ENCODE measurements around the gene CMTM8.

CMTM8 gene

DNA sequence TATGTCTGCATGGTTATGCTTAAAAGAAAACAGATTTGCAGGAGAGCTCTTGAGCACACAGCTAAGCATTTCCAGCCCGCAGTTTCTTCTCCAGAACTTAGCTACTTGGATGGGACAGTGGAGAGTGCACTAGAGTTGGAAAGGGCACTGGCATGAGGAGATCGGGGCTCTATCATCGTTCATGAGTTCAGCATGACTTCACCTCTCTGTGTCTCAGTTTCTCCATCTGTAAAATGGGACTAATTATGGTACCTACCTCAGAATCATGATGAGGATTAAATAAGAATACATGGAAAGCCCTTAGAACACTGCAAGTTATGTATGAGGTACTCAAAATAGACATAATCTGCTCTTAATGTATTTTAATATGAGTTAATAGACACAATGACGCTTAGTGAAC, 69.9 kb downstream of the CMTM8 start:
- no peak for DNase-seq (ENCODE audit: low read depth)

DNA sequence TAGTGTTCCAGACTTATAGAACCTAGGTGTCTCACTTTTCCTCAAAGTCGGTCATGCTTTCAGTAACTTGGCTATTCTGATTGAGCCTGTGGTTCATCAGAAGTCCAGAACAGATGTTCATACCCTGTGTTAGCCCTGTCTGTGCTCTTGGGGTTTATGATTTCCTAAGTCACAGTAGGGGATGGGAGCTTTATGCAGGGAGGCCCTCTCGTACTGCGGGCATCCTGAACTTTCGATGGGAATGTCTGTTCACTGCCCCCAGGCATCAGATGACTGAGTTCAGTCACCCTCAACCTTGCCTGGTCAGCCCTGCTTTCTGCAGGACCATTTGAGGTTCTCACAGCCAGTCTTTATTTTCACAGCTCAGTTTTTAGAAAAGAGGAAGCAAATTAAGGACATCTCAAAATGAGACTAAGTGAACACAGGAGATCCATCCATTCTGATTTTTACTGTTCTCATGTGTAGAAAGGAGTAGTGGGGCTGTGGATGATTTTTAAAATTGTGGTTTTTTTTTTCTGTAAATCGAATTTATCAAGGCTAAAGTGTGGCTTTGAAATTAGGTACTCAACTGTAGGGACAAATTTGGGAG, 71.3 kb downstream of the CMTM8 start:
- no peak for DNase-seq (ENCODE audit: low read depth)

GRCh38 chr3:32310336-32310735, 71.9 kb downstream of the CMTM8 start:
- no peak for DNase-seq (ENCODE audit: low read depth)

DNA sequence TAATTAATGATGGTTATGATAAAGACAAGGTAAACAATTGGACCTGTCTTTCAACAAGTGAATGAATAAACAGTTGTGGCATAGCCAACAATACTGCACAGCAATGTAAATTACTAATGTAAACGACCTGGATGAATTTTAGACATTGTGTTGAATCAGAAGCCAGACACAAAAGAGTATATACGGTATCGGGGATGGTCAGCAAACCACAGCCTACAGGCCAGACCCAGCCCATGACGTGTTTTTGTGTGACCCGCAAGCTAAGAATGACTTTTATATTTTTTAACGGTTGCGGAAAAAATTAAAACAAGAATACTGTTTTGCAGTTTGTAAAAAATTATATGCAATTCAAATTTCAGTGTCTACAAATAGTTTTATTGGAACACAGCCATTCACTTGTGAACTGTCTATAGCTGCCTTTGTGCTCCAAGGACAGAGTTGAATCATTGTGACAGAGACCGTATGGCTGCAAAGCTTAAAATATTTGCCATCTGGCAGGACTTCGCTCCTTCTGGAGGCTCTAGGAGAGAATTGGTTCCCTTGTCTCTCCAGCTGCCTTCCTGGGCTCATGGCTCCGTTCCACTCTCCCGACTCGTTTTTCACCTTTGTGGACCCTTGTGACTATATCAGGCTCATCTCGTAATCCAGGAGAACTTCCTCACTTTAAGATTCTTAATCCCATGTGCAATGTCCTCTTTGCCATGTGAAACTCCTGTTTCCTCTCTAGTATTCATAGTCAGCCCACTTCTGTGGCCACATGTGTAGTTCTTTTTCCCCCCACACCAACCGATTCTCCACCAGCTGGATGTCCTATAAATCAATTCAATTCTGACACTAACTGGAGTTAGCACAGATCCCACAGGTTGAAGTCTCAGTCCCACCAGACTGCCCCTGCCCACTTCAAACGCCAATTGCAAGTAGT, 72.7 kb downstream of the CMTM8 start:
- DNase-seq (ENCODE audit: low read depth) = no peak

GRCh38 chr3:32312251-32312650, 73.8 kb downstream of the CMTM8 start:
- DNase-seq (ENCODE audit: low read depth) = no peak

DNA sequence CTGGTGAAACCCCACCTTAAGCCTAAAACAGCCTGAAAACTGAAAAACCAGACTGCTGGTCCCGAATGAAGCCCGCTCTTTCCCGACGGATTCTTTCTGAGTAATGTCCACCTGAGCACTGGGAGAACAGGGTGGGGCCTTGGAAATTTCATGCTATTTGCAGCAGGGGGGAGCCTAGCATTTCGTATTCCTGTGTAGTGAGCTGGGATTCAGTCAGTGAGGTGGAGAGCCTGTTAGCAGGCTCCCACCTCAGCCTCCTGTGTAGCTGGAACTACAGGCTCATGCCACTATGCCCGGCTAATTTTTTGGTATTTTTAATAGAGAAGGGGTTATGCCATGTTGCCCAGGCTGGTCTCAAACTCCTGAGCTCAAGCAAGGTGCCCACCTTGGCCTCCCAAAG, 74.7 kb downstream of the CMTM8 start:
- no peak for DNase-seq (ENCODE audit: low read depth)

DNA sequence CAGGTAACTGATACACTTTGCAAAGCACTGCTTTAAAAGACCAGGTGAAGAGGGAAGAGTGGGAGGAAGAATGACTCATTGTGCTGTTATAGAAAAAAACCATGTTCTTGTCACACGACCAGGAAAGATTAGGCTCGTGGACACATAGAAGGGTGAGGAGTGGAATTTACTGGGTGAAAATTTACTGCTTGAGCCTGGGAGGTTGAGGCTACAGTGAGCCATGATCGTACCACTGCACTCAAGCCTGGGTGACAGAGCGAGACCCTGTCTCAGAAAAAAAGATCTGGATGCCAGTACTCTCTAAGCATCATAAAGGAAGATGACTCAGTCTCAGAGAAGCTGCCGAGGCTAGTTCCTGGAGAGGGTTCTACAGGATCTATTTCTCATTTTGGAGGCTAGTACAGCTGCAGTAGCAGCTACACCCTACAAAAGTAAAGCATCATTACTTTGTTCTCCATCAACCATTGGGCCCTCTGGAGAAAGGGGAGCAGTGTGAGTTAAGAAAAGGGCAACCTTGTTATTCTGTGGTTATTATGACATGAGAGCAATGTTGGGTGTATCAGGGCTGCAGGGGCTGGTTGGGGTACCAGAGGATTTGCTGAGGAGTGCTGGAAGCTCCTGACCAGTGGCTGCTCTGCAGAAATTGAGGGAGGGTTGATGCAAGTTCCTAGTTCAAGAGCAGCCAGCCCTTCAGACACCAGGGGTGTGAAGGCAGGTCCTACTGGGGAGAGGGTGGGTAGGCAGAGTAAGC, 75.4 kb downstream of the CMTM8 start:
- no peak for DNase-seq (ENCODE audit: low read depth)

DNA sequence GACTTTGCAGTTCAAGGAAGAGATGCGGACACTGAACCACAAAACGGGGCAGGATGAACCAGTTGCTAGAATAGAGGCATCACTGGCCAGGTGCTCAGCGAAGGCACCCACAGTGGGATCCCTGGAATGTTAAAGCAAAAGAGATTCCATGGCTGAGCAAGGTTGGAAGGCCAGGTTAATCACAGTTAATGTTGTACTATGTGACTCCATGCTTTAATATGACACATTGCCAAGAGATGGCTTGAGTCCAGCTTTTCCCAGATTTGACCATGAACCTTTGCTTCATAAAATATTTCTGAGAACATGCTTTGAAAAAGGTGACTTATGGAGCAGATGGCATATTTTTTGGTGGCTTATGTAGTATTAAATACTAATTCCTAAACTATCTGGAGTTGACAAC, 77.0 kb downstream of the CMTM8 start:
- DNase-seq (ENCODE audit: low read depth) = no peak

- no peak for DNase-seq (ENCODE audit: low read depth)
Observed at GRCh38 chr3:32316319-32316718, 77.8 kb downstream of the CMTM8 start.

DNA sequence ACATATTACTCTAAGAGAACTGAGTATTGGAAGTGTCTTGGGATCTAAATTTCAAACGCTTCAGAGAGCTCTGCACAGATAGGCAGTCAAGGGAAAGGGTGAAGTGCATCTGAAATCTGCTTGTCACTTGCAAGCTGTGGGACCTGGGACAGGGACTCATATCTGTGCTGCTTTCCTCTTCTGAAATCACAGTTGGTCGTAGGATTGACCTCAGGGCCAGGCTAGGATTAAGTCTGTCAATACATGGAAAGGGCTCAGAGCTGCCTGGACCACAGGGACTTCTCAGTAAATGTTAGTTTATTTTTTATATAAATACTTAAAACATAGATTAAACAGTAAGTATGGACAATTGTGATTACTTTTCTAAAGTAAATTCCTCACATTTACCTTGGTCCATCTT, 78.5 kb downstream of the CMTM8 start:
- no peak for DNase-seq (ENCODE audit: low read depth)

DNA sequence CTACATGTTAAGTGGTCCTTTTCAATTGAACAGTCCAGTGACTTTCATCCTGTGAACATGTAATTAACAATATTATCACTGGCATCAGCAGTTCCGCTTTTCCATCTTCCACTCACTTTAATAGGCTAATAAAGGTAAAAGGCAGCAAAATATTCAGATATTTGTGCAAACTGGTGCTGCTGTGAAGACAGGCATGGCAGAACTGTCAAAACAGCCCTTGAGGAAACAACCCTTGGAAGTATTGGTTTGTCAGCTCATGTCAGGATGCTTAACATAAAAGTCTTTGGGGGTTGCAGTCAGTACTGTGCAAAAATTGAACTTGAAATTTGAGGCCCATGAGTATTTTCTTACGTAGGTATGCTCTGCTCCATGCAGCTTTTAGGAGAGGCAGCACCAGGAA, 81.1 kb downstream of the CMTM8 start:
- no peak for DNase-seq (ENCODE audit: low read depth)

DNA sequence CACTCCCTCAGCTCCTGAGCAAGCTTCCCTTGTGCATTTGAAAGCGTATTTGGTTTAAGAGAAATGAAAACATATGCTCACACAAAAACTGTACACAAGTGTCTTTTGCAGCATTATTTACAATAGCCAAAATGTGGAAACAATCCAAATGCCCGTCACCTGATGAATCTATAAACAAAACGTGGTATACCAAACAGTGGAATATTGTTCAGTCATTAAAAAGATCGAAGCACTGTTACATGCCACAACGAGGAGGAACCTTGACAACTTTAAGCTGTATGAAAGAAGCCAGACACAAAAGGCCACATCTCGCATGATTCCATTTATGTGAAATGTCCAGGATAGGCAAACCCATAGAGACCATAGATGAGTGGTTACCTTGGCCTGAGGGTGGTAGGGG, 81.6 kb downstream of the CMTM8 start:
- no peak for DNase-seq (ENCODE audit: low read depth)

DNA sequence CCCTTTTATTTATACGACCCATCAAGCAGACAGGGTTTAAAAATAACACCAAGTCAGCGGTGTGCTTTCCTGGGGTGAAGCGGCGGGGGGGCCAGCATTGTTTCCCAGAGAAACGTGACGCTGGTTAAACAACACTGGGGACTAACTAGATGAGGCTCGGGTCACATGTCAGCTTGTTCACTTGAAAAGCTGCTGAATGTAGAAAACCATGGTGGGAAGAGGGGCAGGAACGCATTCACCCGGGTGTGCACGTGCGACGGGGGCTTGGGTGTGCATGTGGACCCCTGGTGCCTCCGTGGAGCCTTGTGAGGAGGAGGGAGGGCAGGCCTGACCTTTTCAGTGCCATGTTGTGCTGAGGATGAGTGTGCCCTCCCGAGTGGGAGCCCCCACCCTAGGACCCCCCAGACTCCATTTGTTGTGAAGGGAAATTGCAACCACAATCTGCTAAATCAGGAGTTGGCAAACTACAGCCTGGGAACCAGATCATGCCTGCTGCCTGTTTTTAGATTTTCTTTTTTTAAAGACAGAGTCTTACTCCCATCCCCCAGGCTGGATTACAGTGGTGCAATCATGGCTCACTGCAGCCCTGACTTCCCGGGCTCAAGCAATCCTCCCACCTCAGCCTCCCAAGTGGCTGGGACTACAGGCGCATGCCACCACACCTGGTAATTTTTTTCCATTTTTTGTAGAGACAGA, 82.8 kb downstream of the CMTM8 start:
- DNase-seq (ENCODE audit: low read depth) = no peak

DNA sequence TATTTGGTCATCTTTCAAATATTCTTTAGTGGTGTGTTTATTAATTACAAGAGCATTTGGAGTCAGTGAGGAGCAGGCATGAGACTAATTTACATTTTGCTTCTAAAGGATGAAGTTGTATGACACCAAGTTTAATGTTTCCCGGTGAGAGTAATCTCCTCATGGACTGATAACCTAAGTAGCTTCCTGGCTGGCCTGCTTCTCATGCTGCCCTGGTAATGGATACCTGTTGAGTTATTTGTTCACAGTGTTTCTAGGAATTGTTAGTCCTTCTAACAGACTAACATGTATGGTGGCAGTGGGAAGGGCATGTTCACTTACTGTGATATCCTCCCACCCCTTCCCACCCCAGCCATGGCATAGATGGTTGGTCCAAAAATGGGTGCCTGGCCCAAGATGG, 83.8 kb downstream of the CMTM8 start:
- no peak for DNase-seq (ENCODE audit: low read depth)

DNA sequence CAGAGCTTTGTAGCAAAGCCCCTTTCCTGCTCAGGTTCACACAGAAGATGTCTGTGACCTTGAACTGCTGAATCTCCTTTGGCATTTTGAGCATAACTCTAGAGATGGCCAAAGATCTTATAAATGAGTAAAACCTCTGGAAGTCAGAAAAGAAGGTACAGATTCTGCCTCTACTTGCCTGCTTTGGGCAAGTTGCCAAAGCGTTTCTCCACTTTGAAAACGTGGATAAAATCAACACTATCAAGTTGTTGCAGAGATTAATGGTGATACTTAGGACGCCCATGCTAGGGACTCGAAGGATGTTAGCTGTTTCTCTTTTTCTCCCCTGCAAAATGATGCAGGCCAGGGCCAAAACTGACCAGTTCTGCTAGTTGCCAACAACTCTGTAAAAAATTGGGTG, 85.1 kb downstream of the CMTM8 start:
- no peak for DNase-seq (ENCODE audit: low read depth)

GRCh38 chr3:32325201-32325600, 86.7 kb downstream of the CMTM8 start:
- DNase-seq (ENCODE audit: low read depth) = no peak

GRCh38 chr3:32325927-32326326, 87.4 kb downstream of the CMTM8 start:
- no peak for DNase-seq (ENCODE audit: low read depth)

DNA sequence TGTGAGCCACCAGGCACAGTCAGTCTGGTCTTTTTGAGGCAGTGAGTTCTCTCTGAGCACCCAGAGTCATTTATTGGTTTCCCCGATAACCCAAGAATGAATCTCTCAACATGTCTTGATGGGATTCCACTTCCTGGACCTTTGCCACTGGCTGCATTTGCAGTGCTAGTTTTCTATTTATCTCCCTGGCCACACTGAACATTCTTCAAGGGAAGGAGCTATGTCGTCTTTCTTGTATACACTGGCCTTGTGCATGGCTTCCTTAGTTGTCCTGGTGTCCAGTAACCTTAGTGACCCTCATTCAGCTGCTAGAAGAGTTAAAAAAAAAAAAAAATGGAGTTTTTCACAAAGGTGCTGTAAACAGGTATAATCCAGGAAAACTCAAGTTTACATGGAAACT, 88.3 kb downstream of the CMTM8 start:
- no peak for DNase-seq (ENCODE audit: low read depth)

GRCh38 chr3:32334675-32335074, 96.2 kb downstream of the CMTM8 start:
- no peak for DNase-seq (ENCODE audit: low read depth)

DNA sequence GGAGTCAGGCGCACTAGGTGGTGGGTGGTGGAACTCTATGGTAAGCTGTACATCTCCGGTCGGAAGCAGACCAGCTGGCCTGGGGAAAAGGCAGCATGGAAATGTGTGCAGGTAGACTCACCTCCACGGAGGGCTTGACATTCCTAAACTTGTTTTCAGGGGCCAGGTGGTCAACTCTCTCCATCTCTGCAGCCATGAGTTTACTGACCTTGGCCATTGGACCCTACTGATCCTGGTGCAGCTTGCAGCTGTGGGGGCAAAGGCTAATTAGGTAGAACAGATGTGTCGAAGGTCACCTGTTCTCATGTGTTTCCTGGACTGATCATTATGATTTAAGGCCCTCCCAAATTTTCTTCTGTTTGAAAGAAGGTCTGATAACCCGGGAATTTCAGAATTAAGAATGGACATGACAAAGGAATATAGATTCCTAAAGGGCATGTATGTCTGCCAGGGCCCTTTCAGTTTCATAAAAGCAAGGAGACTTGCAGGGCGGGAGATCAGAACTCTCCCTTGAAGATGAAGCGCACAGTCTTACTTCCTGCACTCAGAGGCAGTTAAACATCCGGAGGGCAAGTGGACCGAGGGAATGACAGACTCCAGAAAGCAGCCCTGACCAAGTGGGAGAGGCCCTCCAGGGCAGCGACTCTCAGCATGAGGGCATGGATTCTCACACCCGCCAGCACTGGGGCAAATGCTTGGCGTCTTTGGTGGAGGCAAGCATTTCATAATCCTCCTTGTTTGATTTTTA, 97.1 kb downstream of the CMTM8 start:
- DNase-seq (ENCODE audit: low read depth) = no peak

DNA sequence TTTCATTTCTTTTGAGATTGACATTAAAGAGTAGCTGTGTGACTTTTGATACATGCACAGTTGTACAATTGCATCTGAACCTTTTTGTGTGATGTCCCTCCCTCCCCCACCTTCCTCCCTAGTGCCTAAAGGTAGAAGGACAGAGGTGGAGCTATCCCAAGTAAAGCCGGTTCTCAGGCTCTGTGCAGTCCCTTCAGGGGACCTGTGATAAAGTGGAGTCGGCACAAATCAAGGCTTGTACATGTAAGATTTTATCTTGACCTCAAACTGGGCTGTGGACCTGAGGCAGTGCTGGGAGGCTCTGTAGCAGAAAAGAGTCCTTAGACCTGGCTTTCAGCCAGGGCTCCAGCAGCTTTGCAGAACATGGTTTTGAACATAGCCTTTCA, 97.6 kb downstream of the CMTM8 start:
- DNase-seq (ENCODE audit: low read depth) = no peak

- DNase-seq (ENCODE audit: low read depth) = no peak
Observed at GRCh38 chr3:32337505-32337904, 99.0 kb downstream of the CMTM8 start.

Measured in stromal cell of bone marrow (primary cell).